ENCODE results near the gene CIAO3. TPM values are rescaled to one million over a fixed set of nuclear protein-coding genes. Genes with fewer than 3 reads are reported as not detected.
"Not testable (repeated sequence)": the region's sequence is repeated elsewhere in the genome, so short reads cannot be mapped to it uniquely, and the experiment has no call there.

The CIAO3 gene
- total RNA-seq, 2 donors from 2014 or later: 56.7 to 76.6 TPM

DNA sequence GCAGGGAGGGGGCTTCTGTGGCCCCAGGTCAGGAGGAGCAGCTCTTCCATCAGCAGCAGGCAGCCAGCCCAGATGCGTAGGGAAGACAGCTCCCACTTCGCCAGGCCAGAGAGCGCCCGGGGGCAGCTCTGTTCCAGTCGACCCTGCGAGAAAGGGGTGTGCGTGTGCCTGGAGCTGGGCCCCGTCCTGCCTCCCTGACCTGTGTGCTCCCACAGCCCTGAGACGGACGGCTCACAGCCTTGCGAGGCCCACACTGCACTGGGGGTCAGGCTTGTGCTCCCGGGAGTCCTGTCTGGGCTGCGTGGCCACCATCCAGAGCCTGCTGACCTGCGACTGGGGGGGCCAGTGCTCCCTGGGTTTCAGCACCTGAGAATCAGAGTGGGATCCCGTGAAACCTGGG, 19.3 kb upstream of the CIAO3 start:
- 68% methylated on average over 15 of the region's 15 CpGs for WGBS
- H3K27ac ChIP-seq: no peak overlapping the region
- TF ChIP-seq POLR2AphosphoS5 (IDR thresholded peaks at IDR 0.05) (no peak), POLR2A (IDR thresholded peaks at IDR 0.05) (no peak), CTCF (IDR thresholded peaks at IDR 0.05) (no peak)
- H3K27me3 ChIP-seq (replicated peaks; ENCODE audit: insufficient read depth): no peaks in the 10 kb centered on the region
- DNase-seq (ENCODE audit: low spot score): no peak
- H3K4me3 ChIP-seq: no peak overlapping the region
- H3K36me3 ChIP-seq: no peaks in the 10 kb centered on the region
- H3K4me1 ChIP-seq (replicated peaks): no peaks in the 10 kb centered on the region
- no peaks in the 10 kb centered on the region for H3K9me3 ChIP-seq
- intact Hi-C loops (cut with DNase I): no loop called here

GRCh38 chr16:759110-759910, 18.5 kb upstream of the CIAO3 start:
- Histone ChIP-seq H3K4me1 (replicated peaks) (no peaks in the 10 kb centered on the region), H3K9me3 (no peaks in the 10 kb centered on the region), H3K27ac (no peak overlapping the region), H3K27me3 (replicated peaks; ENCODE audit: insufficient read depth) (no peaks in the 10 kb centered on the region), H3K36me3 (no peaks in the 10 kb centered on the region), H3K4me3 (no peak overlapping the region)
- TF ChIP-seq CTCF (IDR thresholded peaks at IDR 0.05) (no peak), POLR2AphosphoS5 (IDR thresholded peaks at IDR 0.05) (no peak), POLR2A (IDR thresholded peaks at IDR 0.05) (no peak)
- peak; percentile 42 for DNase-seq (ENCODE audit: low spot score)
- 69% methylated on average over 34 of the region's 34 CpGs for WGBS
- intact Hi-C loops (cut with DNase I): no loop called here

- H3K36me3 ChIP-seq: no peaks in the 10 kb centered on the region
- intact Hi-C loops (cut with DNase I): no loop called here
- no peak for TF ChIP-seq POLR2AphosphoS5 (IDR thresholded peaks at IDR 0.05)
- TF ChIP-seq POLR2A (IDR thresholded peaks at IDR 0.05): no peak
- TF ChIP-seq CTCF (IDR thresholded peaks at IDR 0.05): no peak
- 95% methylated on average over 5 of the region's 5 CpGs for WGBS
- H3K9me3 ChIP-seq: no peaks in the 10 kb centered on the region
- no peaks in the 10 kb centered on the region for H3K4me1 ChIP-seq (replicated peaks)
- H3K27me3 ChIP-seq (replicated peaks; ENCODE audit: insufficient read depth): no peaks in the 10 kb centered on the region
- no peak for DNase-seq (ENCODE audit: low spot score)
- no peak overlapping the region for H3K4me3 ChIP-seq
- no peak overlapping the region for H3K27ac ChIP-seq
These were observed 15.6 kb upstream of the CIAO3 start for GRCh38 chr16:756428-756827.

- no peaks in the 10 kb centered on the region for H3K9me3 ChIP-seq
- TF ChIP-seq CTCF (IDR thresholded peaks at IDR 0.05) (no peak), POLR2AphosphoS5 (IDR thresholded peaks at IDR 0.05) (no peak), POLR2A (IDR thresholded peaks at IDR 0.05) (no peak)
- H3K27ac ChIP-seq: no peak overlapping the region
- H3K36me3 ChIP-seq: no peaks in the 10 kb centered on the region
- 40% methylated on average over 11 of the region's 11 CpGs for WGBS
- H3K27me3 ChIP-seq (replicated peaks; ENCODE audit: insufficient read depth): no peaks in the 10 kb centered on the region
- DNase-seq (ENCODE audit: low spot score): no peak
- intact Hi-C loops (cut with DNase I): no loop called here
- no peak overlapping the region for H3K4me3 ChIP-seq
- no peaks in the 10 kb centered on the region for H3K4me1 ChIP-seq (replicated peaks)
These were observed 13.9 kb upstream of the CIAO3 start for GRCh38 chr16:754656-755055.

DNA sequence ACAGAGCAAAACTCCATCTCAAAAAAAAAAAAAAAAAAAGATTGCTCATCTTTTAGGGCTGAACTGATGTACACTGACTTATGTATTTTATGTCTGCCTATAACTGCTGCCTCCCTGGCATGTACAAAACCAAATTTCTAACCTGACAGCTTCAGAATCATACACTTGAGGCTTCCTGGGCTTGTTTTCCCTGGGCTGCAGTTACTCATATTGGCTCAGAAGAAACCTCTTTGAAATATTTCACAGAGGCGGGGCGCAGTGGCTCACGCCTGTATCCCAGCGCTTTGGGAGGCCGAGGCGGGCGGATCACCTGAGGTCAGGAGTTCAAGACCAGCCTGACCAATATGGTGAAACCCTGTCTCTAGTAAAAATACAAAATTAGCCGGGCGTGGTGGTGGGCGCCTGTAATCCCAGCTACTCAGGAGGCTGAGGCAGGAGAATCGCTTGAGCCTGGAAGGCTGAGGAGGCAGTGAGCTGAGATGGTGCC, 13.4 kb upstream of the CIAO3 start:
- H3K36me3 ChIP-seq; H3K4me3 ChIP-seq; H3K4me1 ChIP-seq (replicated peaks); intact Hi-C loops (cut with DNase I); DNase-seq (ENCODE audit: low spot score); H3K27ac ChIP-seq; H3K27me3 ChIP-seq (replicated peaks; ENCODE audit: insufficient read depth); H3K9me3 ChIP-seq: not testable (repeated sequence)
- 86% methylated on average over 11 of the region's 11 CpGs for WGBS

Measured in prostate gland (tissue), 2 donors.